ENCODE results near the gene DCK. TPM values are rescaled to one million over a fixed set of nuclear protein-coding genes. Genes with fewer than 3 reads are reported as not detected.
"Not testable (repeated sequence)": the region's sequence is repeated elsewhere in the genome, so short reads cannot be mapped to it uniquely, and the experiment has no call there.

The DCK gene
- total RNA-seq, 4 donors from 2014 or later = 10.9 to 15.2 (median 14.6) TPM

GRCh38 chr4:71006203-71006907 lies 12.9 kb downstream of the DCK start:
- 89 to 92% methylated on average over 6 of the region's 6 CpGs for WGBS, 2 donors
- no peaks in the 10 kb centered on the region for H3K4me1 ChIP-seq
- H3K4me3 ChIP-seq (replicated peaks in 1 of 3) = no peak overlapping the region
- no peaks in the 10 kb centered on the region for H3K9me3 ChIP-seq
- H3K27me3 ChIP-seq = no peaks in the 10 kb centered on the region
- intact Hi-C loops (cut with DNase I) = loop anchor here (5.0 kb wide), 1 partner anchor 354 kb away; no protein-coding TSS in a partner anchor
- no peak for DNase-seq
- H3K27ac ChIP-seq = no peak overlapping the region
- no peaks in the 10 kb centered on the region for H3K36me3 ChIP-seq
- TF ChIP-seq, protein P1, sequence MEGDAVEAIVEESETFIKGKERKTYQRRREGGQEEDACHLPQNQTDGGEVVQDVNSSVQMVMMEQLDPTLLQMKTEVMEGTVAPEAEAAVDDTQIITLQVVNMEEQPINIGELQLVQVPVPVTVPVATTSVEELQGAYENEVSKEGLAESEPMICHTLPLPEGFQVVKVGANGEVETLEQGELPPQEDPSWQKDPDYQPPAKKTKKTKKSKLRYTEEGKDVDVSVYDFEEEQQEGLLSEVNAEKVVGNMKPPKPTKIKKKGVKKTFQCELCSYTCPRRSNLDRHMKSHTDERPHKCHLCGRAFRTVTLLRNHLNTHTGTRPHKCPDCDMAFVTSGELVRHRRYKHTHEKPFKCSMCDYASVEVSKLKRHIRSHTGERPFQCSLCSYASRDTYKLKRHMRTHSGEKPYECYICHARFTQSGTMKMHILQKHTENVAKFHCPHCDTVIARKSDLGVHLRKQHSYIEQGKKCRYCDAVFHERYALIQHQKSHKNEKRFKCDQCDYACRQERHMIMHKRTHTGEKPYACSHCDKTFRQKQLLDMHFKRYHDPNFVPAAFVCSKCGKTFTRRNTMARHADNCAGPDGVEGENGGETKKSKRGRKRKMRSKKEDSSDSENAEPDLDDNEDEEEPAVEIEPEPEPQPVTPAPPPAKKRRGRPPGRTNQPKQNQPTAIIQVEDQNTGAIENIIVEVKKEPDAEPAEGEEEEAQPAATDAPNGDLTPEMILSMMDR (IDR thresholded peaks at IDR 0.05) = no peak
- TF ChIP-seq POLR2A (IDR thresholded peaks at IDR 0.05) = no peak

DNA sequence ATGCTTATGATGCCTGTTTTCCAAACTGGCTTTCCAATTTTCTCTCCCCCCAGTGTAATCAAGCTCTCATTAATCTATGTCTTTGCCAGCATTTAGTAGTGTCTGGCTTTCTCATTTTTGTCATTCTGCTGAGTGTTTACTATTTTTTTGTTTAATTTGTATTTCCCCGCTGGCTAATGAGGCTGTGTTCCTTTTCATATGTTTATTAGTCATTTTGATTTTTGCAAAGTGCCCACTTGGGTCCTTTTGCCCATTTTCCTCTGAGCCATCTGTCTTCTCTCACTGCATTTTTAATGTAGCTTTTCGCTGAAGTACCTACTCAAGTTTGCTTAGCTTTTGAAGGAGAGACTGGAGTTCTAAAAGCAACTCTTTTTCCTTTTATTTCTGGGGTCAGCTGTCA lies 14.7 kb downstream of the DCK start:
- no peak overlapping the region for H3K4me3 ChIP-seq (replicated peaks in 1 of 3)
- intact Hi-C loops (cut with DNase I) = loop anchor here (5.0 kb wide), 1 partner anchor 356 kb away; no protein-coding TSS in a partner anchor
- no peaks in the 10 kb centered on the region for H3K4me1 ChIP-seq
- no peaks in the 10 kb centered on the region for H3K27me3 ChIP-seq
- DNase-seq = no peak
- H3K36me3 ChIP-seq = no peaks in the 10 kb centered on the region
- no peaks in the 10 kb centered on the region for H3K9me3 ChIP-seq
- H3K27ac ChIP-seq = no peak overlapping the region
- 87 to 91% methylated on average over 2 of the region's 2 CpGs for WGBS, 2 donors
- TF ChIP-seq, protein P1 (IDR thresholded peaks at IDR 0.05) = no peak
- TF ChIP-seq POLR2A (IDR thresholded peaks at IDR 0.05) = no peak

DNA sequence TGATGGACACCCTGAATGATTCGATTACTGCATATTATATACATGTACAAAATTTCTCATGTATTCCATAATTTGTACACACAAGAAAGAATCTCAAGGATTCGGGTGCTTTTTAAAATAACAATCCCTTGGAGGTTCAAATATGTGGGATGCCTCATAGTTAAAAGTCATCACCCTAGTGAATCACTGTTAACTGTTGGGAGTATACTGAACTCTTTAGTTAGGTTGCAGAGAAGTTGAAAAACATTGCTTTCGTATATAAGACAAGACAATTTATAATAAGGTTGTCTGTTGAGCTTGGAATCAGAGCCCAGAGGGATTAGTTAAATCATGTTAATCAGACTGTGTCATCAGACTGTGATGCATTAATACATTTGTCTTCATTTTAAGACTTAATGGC lies 15.6 kb downstream of the DCK start:
- no peak overlapping the region for H3K27ac ChIP-seq
- no peaks in the 10 kb centered on the region for H3K27me3 ChIP-seq
- WGBS, 2 donors = 81 to 84% methylated on average over 3 of the region's 3 CpGs
- intact Hi-C loops (cut with DNase I) = loop anchor here (5.0 kb wide), 1 partner anchor 357 kb away; no protein-coding TSS in a partner anchor
- DNase-seq = no peak
- no peaks in the 10 kb centered on the region for H3K9me3 ChIP-seq
- TF ChIP-seq POLR2A (IDR thresholded peaks at IDR 0.05) = no peak
- TF ChIP-seq, protein P1 (IDR thresholded peaks at IDR 0.05) = no peak
- no peak overlapping the region for H3K4me3 ChIP-seq (replicated peaks in 1 of 3)
- H3K4me1 ChIP-seq = no peaks in the 10 kb centered on the region
- no peaks in the 10 kb centered on the region for H3K36me3 ChIP-seq

- Histone ChIP-seq H3K9me3 (no peaks in the 10 kb centered on the region), H3K27me3 (no peaks in the 10 kb centered on the region), H3K4me3 (replicated peaks in 1 of 3) (no peak overlapping the region), H3K36me3 (no peaks in the 10 kb centered on the region), H3K4me1 (no peaks in the 10 kb centered on the region), H3K27ac (no peak overlapping the region)
- TF ChIP-seq, protein P1 (IDR thresholded peaks at IDR 0.05) = peak in 5 of 6 experiments; percentile 21 to 78 (median 50)
- no peak for TF ChIP-seq POLR2A (IDR thresholded peaks at IDR 0.05)
- intact Hi-C loops (cut with DNase I) = loop anchor here (5.0 kb wide), 1 partner anchor 358 kb away; no protein-coding TSS in a partner anchor
- DNase-seq = no peak
- WGBS, 2 donors = 3 to 12% methylated on average over 3 of the region's 3 CpGs
Measured at GRCh38 chr4:71009890-71010588, 16.6 kb downstream of the DCK start.

GRCh38 chr4:71011451-71011850 lies 18.0 kb downstream of the DCK start:
- no peak overlapping the region for H3K27ac ChIP-seq
- TF ChIP-seq, protein P1 (IDR thresholded peaks at IDR 0.05) = no peak
- 94 to 96% methylated on average over 4 of the region's 4 CpGs for WGBS, 2 donors
- DNase-seq = no peak
- H3K4me1 ChIP-seq = no peaks in the 10 kb centered on the region
- H3K27me3 ChIP-seq = no peaks in the 10 kb centered on the region
- no peaks in the 10 kb centered on the region for H3K36me3 ChIP-seq
- no peaks in the 10 kb centered on the region for H3K9me3 ChIP-seq
- intact Hi-C loops (cut with DNase I) = no loop called here
- H3K4me3 ChIP-seq (replicated peaks in 1 of 3) = no peak overlapping the region

GRCh38 chr4:71017391-71017790 lies 23.9 kb downstream of the DCK start:
- H3K27ac ChIP-seq; H3K4me3 ChIP-seq (replicated peaks in 1 of 3); H3K4me1 ChIP-seq; H3K36me3 ChIP-seq; intact Hi-C loops (cut with DNase I); H3K27me3 ChIP-seq; H3K9me3 ChIP-seq; DNase-seq: not testable (repeated sequence)
- WGBS, 2 donors = 91 to 95% methylated on average over 2 of the region's 2 CpGs
